GM23338 (cell line): ENCODE measurements around the gene SLC5A2. TPM values are rescaled to one million over a fixed set of nuclear protein-coding genes. Genes with fewer than 3 reads are reported as not detected.

Experiments used
- ATAC-seq: fragments of 200-7000 bp; cut with Tn5 transposase; 3 replicates; pipeline ENCODE4 v1.9.1; 2020
- DNase-seq: peaks from one replicate; pipeline ENCODE4 v3.0.0-alpha.2; 2015; ENCODE audit warnings: low spot score
- H2AFZ ChIP-seq: fragments of 200-600 bp; sonication (generic); 2 replicates; pipeline ENCODE4 v1.8.0; 2016; ENCODE audit warnings: antibody characterized with exemption, mild to moderate bottlenecking, moderate library complexity
- H3F3A ChIP-seq: fragments of 200-600 bp; sonication (generic); replicated peaks from 2 replicates; pipeline ENCODE4 v1.8.0; 2017; ENCODE audit warnings: antibody characterized with exemption, mixed run types, low read depth
- H3K27ac ChIP-seq: fragments of 200-600 bp; sonication (generic); 2 replicates; pipeline ENCODE4 v1.6.1; 2016; ENCODE audit warnings: low read depth
- H3K27me3 ChIP-seq: fragments of 200-600 bp; sonication (generic); 2 replicates; pipeline ENCODE4 v1.8.0; 2016; ENCODE audit warnings: mild to moderate bottlenecking, mixed run types, moderate library complexity; ENCODE audit not compliant: insufficient read depth
- H3K36me3 ChIP-seq: fragments of 200-600 bp; sonication (generic); 2 replicates; pipeline ENCODE4 v1.8.0; 2016; ENCODE audit warnings: mild to moderate bottlenecking; ENCODE audit not compliant: insufficient read depth
- H3K4me1 ChIP-seq: fragments of 200-600 bp; sonication (generic); 2 replicates; pipeline ENCODE4 v1.8.0; 2016; ENCODE audit warnings: mild to moderate bottlenecking, moderate library complexity; ENCODE audit not compliant: insufficient read depth
- H3K4me2 ChIP-seq: fragments of 200-600 bp; sonication (generic); 2 replicates; pipeline ENCODE4 v1.7.1; 2017; ENCODE audit warnings: mixed run types
- H3K4me3 ChIP-seq: fragments of 200-600 bp; sonication (generic); 2 replicates; pipeline ENCODE4 v1.6.1; 2016; ENCODE audit warnings: mixed run types
- H3K79me2 ChIP-seq: fragments of 200-600 bp; sonication (generic); replicated peaks from 2 replicates; pipeline ENCODE4 v1.8.0; 2017; ENCODE audit warnings: mild to moderate bottlenecking; ENCODE audit not compliant: insufficient read depth
- H3K9me2 ChIP-seq: fragments of 200-600 bp; sonication (generic); 2 replicates; pipeline ENCODE4 v1.8.0; 2017; ENCODE audit not compliant: insufficient read depth
- H4K20me1 ChIP-seq: fragments of 200-600 bp; sonication (generic); replicated peaks from 2 replicates; pipeline ENCODE4 v1.8.0; 2017; ENCODE audit warnings: mild to moderate bottlenecking; ENCODE audit not compliant: insufficient read depth
- H3K27ac Mint-ChIP-seq: 2 replicates; pipeline ENCODE4 v1.8.0; 2020; ENCODE audit warnings: inconsistent platforms, mild to moderate bottlenecking, moderate library complexity, mixed read lengths
- H3K27me3 Mint-ChIP-seq: 3 replicates; pipeline ENCODE4 v1.8.0; 2022; ENCODE audit warnings: low read depth, mild to moderate bottlenecking, moderate library complexity, mixed read lengths, inconsistent platforms; ENCODE audit not compliant: insufficient read depth, poor library complexity
- H3K36me3 Mint-ChIP-seq: 3 replicates; pipeline ENCODE4 v1.8.0; 2021; ENCODE audit warnings: low read depth, mild to moderate bottlenecking, inconsistent platforms, moderate library complexity, mixed read lengths
- H3K4me1 Mint-ChIP-seq: 3 replicates; pipeline ENCODE4 v1.8.0; 2020; ENCODE audit warnings: mild to moderate bottlenecking, inconsistent platforms, mixed read lengths
- H3K4me3 Mint-ChIP-seq: 3 replicates; pipeline ENCODE4 v1.8.0; 2021; ENCODE audit warnings: moderate library complexity, mild to moderate bottlenecking, inconsistent platforms, mixed read lengths
- H3K9me3 Mint-ChIP-seq: 3 replicates; pipeline ENCODE4 v1.8.0; 2020; ENCODE audit warnings: moderate library complexity, mild to moderate bottlenecking, inconsistent platforms, mixed read lengths
- CREB1 ChIP-seq: fragments of 250-450 bp; sonication (Bioruptor Pico); IDR thresholded peaks from 2 replicates; pipeline ENCODE4 v1.5.0; 2020; ENCODE audit warnings: low read depth, mild to moderate bottlenecking, moderate library complexity
- EZH2 ChIP-seq: fragments of 200-600 bp; sonication (generic); IDR thresholded peaks from one replicate; pipeline ENCODE4 v1.8.0; 2017; ENCODE audit warnings: antibody characterized with exemption, mild to moderate bottlenecking, low read depth; ENCODE audit not compliant: unreplicated experiment
- EZH2phosphoT487 ChIP-seq: fragments of 200-600 bp; sonication (generic); IDR thresholded peaks from one replicate; pipeline ENCODE4 v1.8.1; 2018; ENCODE audit warnings: antibody characterized with exemption; ENCODE audit not compliant: unreplicated experiment
- JUNB ChIP-seq: IDR thresholded peaks from one replicate; pipeline ENCODE4 v1.6.1; 2016; ENCODE audit warnings: antibody characterized with exemption; ENCODE audit not compliant: unreplicated experiment
- NANOG ChIP-seq: IDR thresholded peaks from 2 replicates; pipeline ENCODE4 v1.6.1; 2016; ENCODE audit warnings: antibody characterized with exemption, borderline replicate concordance
- POLR2AphosphoS5 ChIP-seq: IDR thresholded peaks from 2 replicates; pipeline ENCODE4 v1.6.1; 2016; ENCODE audit warnings: antibody characterized with exemption, low read depth
- STAT1 ChIP-seq: IDR thresholded peaks from one replicate; pipeline ENCODE4 v1.6.1; 2016; ENCODE audit warnings: antibody characterized with exemption; ENCODE audit not compliant: unreplicated experiment
- ZNF114 ChIP-seq: fragments of 250-450 bp; sonication (Bioruptor Pico); IDR thresholded peaks from 2 replicates; pipeline ENCODE4 v1.5.0; 2020; ENCODE audit warnings: mild to moderate bottlenecking, moderate library complexity
- ZNF331 ChIP-seq: fragments of 250-450 bp; sonication (Bioruptor Pico); IDR thresholded peaks from 2 replicates; pipeline ENCODE4 v1.5.0; 2020; ENCODE audit warnings: low read depth, mild to moderate bottlenecking, moderate library complexity
- polyA plus RNA-seq: library from polyadenylated mRNA; unstranded; fragments of >200 nt; fragmentation: Nextera tagmentation; extraction: Ambion mirVana; gene quantifications from 2 replicates; pipeline ENCODE4 v1.2.1, GENCODE V29; 2016
- total RNA-seq: library from RNA; depleted of rRNA; stranded (reverse); fragments of >200 nt; shearing (Covaris generic); gene quantifications from 2 replicates; pipeline ENCODE4 v1.2.3, GENCODE V29; 2014
- TF ChIP-seq, protein P1 (sequence below), 2 experiments: fragments of 200-600 bp in 1 of 2; sonication (generic) in 1 of 2; conservative IDR thresholded peaks; 2 replicates each; pipeline versions ENCODE4 v1.5.1 to v1.6.1; 2016 to 2017; ENCODE audit warnings: antibody characterized with exemption in 2 of 2, low read depth in 2 of 2, mild to moderate bottlenecking in 2 of 2, moderate library complexity in 1 of 2
- TF ChIP-seq, protein P2 (sequence below): IDR thresholded peaks from one replicate; pipeline ENCODE4 v1.6.1; 2018; ENCODE audit warnings: antibody characterized with exemption; ENCODE audit not compliant: unreplicated experiment
- TF ChIP-seq, protein P3 (sequence below): fragments of 250-450 bp; sonication (Bioruptor Pico); IDR thresholded peaks from 2 replicates; pipeline ENCODE4 v1.5.0; 2020; ENCODE audit warnings: mild to moderate bottlenecking, moderate library complexity
- TF ChIP-seq, protein P4 (sequence below): IDR thresholded peaks from 2 replicates; pipeline ENCODE4 v1.6.1; 2016; ENCODE audit warnings: antibody characterized with exemption

The SLC5A2 gene
- total and polyA plus RNA-seq, 2 experiments from 2014 or later: 0.76 to 3.6 TPM

DNA sequence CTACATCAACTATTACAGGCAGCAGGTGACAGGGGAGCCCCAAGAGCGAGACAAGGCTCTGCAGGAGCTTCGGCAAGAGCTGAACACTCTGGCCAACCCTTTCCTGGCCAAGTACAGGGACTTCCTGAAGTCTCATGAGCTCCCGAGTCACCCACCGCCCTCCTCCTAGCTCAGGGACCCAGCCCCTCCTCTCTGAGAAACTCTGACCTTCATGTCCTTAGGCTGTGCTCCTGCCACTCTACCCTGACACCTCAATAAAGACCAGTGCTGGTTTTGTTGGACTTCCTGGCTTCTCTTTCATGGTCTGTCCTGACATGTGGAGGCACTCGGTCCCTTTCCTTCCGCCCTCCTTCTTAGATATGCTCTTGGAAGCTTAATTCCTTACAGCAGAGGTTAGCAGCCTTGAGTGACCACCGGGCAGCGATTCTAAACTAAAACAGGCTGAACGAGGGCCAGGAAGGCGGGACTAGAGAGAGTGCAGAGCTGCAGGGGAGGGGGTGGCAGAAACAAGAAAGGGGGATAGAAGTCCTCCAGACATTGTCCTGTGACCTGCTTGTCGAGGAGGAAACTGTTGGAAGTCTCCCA is 45.7 kb downstream of the SLC5A2 start:
- Mint-ChIP-seq H3K9me3 (no peaks in the 10 kb centered on the region; the same call in 1 of the 3 replicates), H3K36me3 (no peaks in the 10 kb centered on the region), H3K4me3 (peak overlapping the region; percentile 83), H3K4me1 (peaks cover 28% of the 10 kb centered on the region), H3K27ac (no peak overlapping the region), H3K27me3 (peaks cover 32% of the 10 kb centered on the region)
- no peaks in the 10 kb centered on the region for H4K20me1 ChIP-seq
- peak overlapping the region; percentile 76 for H3K4me3 ChIP-seq
- peak overlapping the region; percentile 97 for H2AFZ ChIP-seq
- DNase-seq (no peak), ATAC-seq (peak; percentile 31)
- H3K36me3 ChIP-seq: no peaks in the 10 kb centered on the region
- H3K4me2 ChIP-seq: peak overlapping the region; percentile 85
- TF ChIP-seq CREB1 (CRISPR knock-in tag) (no peak), EZH2 (no peak), POLR2AphosphoS5 (no peak), JUNB (no peak), ZNF114 (CRISPR knock-in tag) (no peak), EZH2phosphoT487 (no peak), STAT1 (no peak), NANOG (no peak), ZNF331 (CRISPR knock-in tag) (no peak)
- TF ChIP-seq, protein P1, sequence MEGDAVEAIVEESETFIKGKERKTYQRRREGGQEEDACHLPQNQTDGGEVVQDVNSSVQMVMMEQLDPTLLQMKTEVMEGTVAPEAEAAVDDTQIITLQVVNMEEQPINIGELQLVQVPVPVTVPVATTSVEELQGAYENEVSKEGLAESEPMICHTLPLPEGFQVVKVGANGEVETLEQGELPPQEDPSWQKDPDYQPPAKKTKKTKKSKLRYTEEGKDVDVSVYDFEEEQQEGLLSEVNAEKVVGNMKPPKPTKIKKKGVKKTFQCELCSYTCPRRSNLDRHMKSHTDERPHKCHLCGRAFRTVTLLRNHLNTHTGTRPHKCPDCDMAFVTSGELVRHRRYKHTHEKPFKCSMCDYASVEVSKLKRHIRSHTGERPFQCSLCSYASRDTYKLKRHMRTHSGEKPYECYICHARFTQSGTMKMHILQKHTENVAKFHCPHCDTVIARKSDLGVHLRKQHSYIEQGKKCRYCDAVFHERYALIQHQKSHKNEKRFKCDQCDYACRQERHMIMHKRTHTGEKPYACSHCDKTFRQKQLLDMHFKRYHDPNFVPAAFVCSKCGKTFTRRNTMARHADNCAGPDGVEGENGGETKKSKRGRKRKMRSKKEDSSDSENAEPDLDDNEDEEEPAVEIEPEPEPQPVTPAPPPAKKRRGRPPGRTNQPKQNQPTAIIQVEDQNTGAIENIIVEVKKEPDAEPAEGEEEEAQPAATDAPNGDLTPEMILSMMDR (conservative IDR thresholded peaks at IDR 0.05; ENCODE audit: low read depth in 2 of 2): no peak
- TF ChIP-seq, protein P2, sequence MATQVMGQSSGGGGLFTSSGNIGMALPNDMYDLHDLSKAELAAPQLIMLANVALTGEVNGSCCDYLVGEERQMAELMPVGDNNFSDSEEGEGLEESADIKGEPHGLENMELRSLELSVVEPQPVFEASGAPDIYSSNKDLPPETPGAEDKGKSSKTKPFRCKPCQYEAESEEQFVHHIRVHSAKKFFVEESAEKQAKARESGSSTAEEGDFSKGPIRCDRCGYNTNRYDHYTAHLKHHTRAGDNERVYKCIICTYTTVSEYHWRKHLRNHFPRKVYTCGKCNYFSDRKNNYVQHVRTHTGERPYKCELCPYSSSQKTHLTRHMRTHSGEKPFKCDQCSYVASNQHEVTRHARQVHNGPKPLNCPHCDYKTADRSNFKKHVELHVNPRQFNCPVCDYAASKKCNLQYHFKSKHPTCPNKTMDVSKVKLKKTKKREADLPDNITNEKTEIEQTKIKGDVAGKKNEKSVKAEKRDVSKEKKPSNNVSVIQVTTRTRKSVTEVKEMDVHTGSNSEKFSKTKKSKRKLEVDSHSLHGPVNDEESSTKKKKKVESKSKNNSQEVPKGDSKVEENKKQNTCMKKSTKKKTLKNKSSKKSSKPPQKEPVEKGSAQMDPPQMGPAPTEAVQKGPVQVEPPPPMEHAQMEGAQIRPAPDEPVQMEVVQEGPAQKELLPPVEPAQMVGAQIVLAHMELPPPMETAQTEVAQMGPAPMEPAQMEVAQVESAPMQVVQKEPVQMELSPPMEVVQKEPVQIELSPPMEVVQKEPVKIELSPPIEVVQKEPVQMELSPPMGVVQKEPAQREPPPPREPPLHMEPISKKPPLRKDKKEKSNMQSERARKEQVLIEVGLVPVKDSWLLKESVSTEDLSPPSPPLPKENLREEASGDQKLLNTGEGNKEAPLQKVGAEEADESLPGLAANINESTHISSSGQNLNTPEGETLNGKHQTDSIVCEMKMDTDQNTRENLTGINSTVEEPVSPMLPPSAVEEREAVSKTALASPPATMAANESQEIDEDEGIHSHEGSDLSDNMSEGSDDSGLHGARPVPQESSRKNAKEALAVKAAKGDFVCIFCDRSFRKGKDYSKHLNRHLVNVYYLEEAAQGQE: no peak
- TF ChIP-seq, protein P3, sequence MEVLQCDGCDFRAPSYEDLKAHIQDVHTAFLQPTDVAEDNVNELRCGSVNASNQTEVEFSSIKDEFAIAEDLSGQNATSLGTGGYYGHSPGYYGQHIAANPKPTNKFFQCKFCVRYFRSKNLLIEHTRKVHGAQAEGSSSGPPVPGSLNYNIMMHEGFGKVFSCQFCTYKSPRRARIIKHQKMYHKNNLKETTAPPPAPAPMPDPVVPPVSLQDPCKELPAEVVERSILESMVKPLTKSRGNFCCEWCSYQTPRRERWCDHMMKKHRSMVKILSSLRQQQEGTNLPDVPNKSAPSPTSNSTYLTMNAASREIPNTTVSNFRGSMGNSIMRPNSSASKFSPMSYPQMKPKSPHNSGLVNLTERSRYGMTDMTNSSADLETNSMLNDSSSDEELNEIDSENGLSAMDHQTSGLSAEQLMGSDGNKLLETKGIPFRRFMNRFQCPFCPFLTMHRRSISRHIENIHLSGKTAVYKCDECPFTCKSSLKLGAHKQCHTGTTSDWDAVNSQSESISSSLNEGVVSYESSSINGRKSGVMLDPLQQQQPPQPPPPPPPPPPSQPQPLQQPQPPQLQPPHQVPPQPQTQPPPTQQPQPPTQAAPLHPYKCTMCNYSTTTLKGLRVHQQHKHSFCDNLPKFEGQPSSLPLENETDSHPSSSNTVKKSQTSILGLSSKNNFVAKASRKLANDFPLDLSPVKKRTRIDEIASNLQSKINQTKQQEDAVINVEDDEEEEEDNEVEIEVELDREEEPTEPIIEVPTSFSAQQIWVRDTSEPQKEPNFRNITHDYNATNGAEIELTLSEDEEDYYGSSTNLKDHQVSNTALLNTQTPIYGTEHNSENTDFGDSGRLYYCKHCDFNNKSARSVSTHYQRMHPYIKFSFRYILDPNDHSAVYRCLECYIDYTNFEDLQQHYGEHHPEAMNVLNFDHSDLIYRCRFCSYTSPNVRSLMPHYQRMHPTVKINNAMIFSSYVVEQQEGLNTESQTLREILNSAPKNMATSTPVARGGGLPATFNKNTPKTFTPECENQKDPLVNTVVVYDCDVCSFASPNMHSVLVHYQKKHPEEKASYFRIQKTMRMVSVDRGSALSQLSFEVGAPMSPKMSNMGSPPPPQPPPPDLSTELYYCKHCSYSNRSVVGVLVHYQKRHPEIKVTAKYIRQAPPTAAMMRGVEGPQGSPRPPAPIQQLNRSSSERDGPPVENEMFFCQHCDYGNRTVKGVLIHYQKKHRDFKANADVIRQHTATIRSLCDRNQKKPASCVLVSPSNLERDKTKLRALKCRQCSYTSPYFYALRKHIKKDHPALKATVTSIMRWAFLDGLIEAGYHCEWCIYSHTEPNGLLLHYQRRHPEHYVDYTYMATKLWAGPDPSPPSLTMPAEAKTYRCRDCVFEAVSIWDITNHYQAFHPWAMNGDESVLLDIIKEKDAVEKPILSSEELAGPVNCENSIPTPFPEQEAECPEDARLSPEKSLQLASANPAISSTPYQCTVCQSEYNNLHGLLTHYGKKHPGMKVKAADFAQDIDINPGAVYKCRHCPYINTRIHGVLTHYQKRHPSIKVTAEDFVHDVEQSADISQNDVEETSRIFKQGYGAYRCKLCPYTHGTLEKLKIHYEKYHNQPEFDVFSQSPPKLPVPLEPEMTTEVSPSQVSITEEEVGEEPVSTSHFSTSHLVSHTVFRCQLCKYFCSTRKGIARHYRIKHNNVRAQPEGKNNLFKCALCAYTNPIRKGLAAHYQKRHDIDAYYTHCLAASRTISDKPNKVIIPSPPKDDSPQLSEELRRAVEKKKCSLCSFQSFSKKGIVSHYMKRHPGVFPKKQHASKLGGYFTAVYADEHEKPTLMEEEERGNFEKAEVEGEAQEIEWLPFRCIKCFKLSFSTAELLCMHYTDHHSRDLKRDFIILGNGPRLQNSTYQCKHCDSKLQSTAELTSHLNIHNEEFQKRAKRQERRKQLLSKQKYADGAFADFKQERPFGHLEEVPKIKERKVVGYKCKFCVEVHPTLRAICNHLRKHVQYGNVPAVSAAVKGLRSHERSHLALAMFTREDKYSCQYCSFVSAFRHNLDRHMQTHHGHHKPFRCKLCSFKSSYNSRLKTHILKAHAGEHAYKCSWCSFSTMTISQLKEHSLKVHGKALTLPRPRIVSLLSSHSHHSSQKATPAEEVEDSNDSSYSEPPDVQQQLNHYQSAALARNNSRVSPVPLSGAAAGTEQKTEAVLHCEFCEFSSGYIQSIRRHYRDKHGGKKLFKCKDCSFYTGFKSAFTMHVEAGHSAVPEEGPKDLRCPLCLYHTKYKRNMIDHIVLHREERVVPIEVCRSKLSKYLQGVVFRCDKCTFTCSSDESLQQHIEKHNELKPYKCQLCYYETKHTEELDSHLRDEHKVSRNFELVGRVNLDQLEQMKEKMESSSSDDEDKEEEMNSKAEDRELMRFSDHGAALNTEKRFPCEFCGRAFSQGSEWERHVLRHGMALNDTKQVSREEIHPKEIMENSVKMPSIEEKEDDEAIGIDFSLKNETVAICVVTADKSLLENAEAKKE: no peak
- TF ChIP-seq, protein P4, sequence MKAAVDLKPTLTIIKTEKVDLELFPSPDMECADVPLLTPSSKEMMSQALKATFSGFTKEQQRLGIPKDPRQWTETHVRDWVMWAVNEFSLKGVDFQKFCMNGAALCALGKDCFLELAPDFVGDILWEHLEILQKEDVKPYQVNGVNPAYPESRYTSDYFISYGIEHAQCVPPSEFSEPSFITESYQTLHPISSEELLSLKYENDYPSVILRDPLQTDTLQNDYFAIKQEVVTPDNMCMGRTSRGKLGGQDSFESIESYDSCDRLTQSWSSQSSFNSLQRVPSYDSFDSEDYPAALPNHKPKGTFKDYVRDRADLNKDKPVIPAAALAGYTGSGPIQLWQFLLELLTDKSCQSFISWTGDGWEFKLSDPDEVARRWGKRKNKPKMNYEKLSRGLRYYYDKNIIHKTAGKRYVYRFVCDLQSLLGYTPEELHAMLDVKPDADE: no peak
- peaks cover 66% of the 10 kb centered on the region for H3K27me3 ChIP-seq
- no peaks in the 10 kb centered on the region for H3K79me2 ChIP-seq
- no peak overlapping the region for H3K27ac ChIP-seq
- H3F3A ChIP-seq: peaks cover 3% of the 10 kb centered on the region; the same call in 1 of the 2 replicates
- H3K9me2 ChIP-seq: no peaks in the 10 kb centered on the region
- H3K4me1 ChIP-seq: peaks cover 18% of the 10 kb centered on the region
